Fibroblast of lung (primary cell): ENCODE measurements around the gene PYROXD2. TPM values are rescaled to one million over a fixed set of nuclear protein-coding genes. Genes with fewer than 3 reads are reported as not detected.

Experiments used
- DNase-seq, 2 donors: peaks; one replicate each; pipeline versions ENCODE4 v3.0.0 to v3.0.0-alpha.2; 2010; ENCODE audit warnings: low read depth in 2 of 2
- H2AFZ ChIP-seq: 2 replicates; pipeline ENCODE4 v1.5.1; 2012; ENCODE audit warnings: low read length, control low read depth, inconsistent platforms
- H3K27ac ChIP-seq: 2 replicates; pipeline ENCODE4 v1.5.1; 2011; ENCODE audit warnings: low read length, control low read depth; ENCODE audit not compliant: insufficient read depth
- H3K27me3 ChIP-seq: 2 replicates; pipeline ENCODE4 v1.5.1; 2011; ENCODE audit warnings: mild to moderate bottlenecking, low read length; ENCODE audit not compliant: control insufficient read depth, insufficient read depth
- H3K36me3 ChIP-seq: 2 replicates; pipeline ENCODE4 v1.5.1; 2011; ENCODE audit warnings: low read length; ENCODE audit not compliant: control insufficient read depth, insufficient read depth
- H3K4me1 ChIP-seq: 2 replicates; pipeline ENCODE4 v1.5.1; 2011; ENCODE audit warnings: low read length; ENCODE audit not compliant: control insufficient read depth, insufficient read depth; ENCODE audit errors: extremely low read depth
- H3K4me2 ChIP-seq: 2 replicates; pipeline ENCODE4 v1.5.1; 2011; ENCODE audit warnings: low read length, control low read depth; ENCODE audit not compliant: insufficient read depth; ENCODE audit errors: extremely low read depth
- H3K4me3 ChIP-seq, 4 experiments: fragments of 200-600 bp in 1 of 4; sonication (generic) in 1 of 4; replicated peaks in 1 of 4; 2 replicates each; pipeline ENCODE4 v1.5.1; 2011 to 2016; ENCODE audit warnings: low read length in 4 of 4, low read depth in 3 of 4, mild to moderate bottlenecking in 3 of 4, control low read depth in 2 of 4, inconsistent platforms in 1 of 4, mixed read lengths in 1 of 4; ENCODE audit not compliant: insufficient read depth in 1 of 4; ENCODE audit errors: control extremely low read depth in 1 of 4
- H3K79me2 ChIP-seq: 2 replicates; pipeline ENCODE4 v1.5.1; 2012; ENCODE audit warnings: mild to moderate bottlenecking, low read length, inconsistent platforms; ENCODE audit not compliant: control insufficient read depth, insufficient read depth
- H3K9ac ChIP-seq: 2 replicates; pipeline ENCODE4 v1.5.1; 2011; ENCODE audit warnings: mild to moderate bottlenecking, low read length, control low read depth; ENCODE audit not compliant: insufficient read depth
- H3K9me3 ChIP-seq: 2 replicates; pipeline ENCODE4 v1.5.1; 2012; ENCODE audit warnings: low read depth, low read length; ENCODE audit not compliant: control insufficient read depth, insufficient read depth
- H4K20me1 ChIP-seq: 2 replicates; pipeline ENCODE4 v1.5.1; 2011; ENCODE audit warnings: low read length; ENCODE audit not compliant: control insufficient read depth, insufficient read depth; ENCODE audit errors: extremely low read depth
- CTCF ChIP-seq, 2 donors: IDR thresholded peaks in 1 of 2; conservative IDR thresholded peaks in 1 of 2; 1 replicate in 1 of 2; 2 replicates in 1 of 2; pipeline ENCODE4 v1.5.1; 2011 to 2012; ENCODE audit warnings: low read length in 2 of 2, control low read depth in 1 of 2, inconsistent platforms in 1 of 2, low read depth in 1 of 2, mild to moderate bottlenecking in 1 of 2
- EZH2 ChIP-seq: IDR thresholded peaks from 2 replicates; pipeline ENCODE4 v1.5.1; 2012; ENCODE audit warnings: low read length, control low read depth, mild to moderate bottlenecking; ENCODE audit errors: missing control alignments
- polyA plus RNA-seq, 2 donors: library from polyadenylated mRNA; depleted of rRNA in 1 of 2; stranded (reverse) in 1 of 2; unstranded in 1 of 2; fragments of >200 nt; gene quantifications; 2 replicates each; pipeline ENCODE4 v1.2.1, GENCODE V29; 2011 to 2012; ENCODE audit warnings: missing spikeins in 1 of 2
- total RNA-seq: library from RNA; depleted of rRNA; stranded (reverse); fragments of >200 nt; gene quantifications from 2 replicates; pipeline ENCODE4 v1.2.1, GENCODE V29; 2014

Gene PYROXD2
- total and polyA plus RNA-seq, 2 donors (not counting 1 experiment from before 2014, with no cell fraction given), result 8.7 to 16.0 TPM

GRCh38 chr10:98422182-98422581, 7.2 kb upstream of the PYROXD2 start:
- no peak for DNase-seq

GRCh38 chr10:98420786-98421185, 5.8 kb upstream of the PYROXD2 start:
- H3K27ac ChIP-seq, result no peak overlapping the region
- no peak for DNase-seq

More at GRCh38 chr10:98422182-98422581, 7.2 kb upstream of the PYROXD2 start:
- H3K4me2 ChIP-seq, result no peak overlapping the region
- H3K27me3 ChIP-seq, result no peaks in the 10 kb centered on the region
- TF ChIP-seq EZH2 (no peak), CTCF (conservative IDR thresholded peaks at IDR 0.05 in 1 of 2, IDR thresholded peaks at IDR 0.05 in 1 of 2; ENCODE audit: low read depth in 1 of 2, low read length in 2 of 2) (no peak)
- H3K9ac ChIP-seq, result no peak overlapping the region
- no peak overlapping the region for H3K27ac ChIP-seq
- no peaks in the 10 kb centered on the region for H3K79me2 ChIP-seq
- no peak overlapping the region for H3K4me3 ChIP-seq
- no peaks in the 10 kb centered on the region for H4K20me1 ChIP-seq
- no peaks in the 10 kb centered on the region for H3K9me3 ChIP-seq
- no peaks in the 10 kb centered on the region for H3K4me1 ChIP-seq
- H3K36me3 ChIP-seq, result peaks cover 14% of the 10 kb centered on the region
- H2AFZ ChIP-seq, result no peak overlapping the region

GRCh38 chr10:98419469-98420261, 4.7 kb upstream of the PYROXD2 start:
- DNase-seq, result no peak
- Histone ChIP-seq H3K9me3 (no peaks in the 10 kb centered on the region), H3K4me2 (no peak overlapping the region), H4K20me1 (no peaks in the 10 kb centered on the region), H3K36me3 (peaks cover 11% of the 10 kb centered on the region), H3K4me3 (no peak overlapping the region), H3K9ac (no peak overlapping the region), H3K79me2 (peaks cover 1% of the 10 kb centered on the region), H3K4me1 (peaks cover 3% of the 10 kb centered on the region), H3K27ac (no peak overlapping the region), H3K27me3 (no peaks in the 10 kb centered on the region), H2AFZ (no peak overlapping the region)
- no peak for TF ChIP-seq CTCF (conservative IDR thresholded peaks at IDR 0.05 in 1 of 2, IDR thresholded peaks at IDR 0.05 in 1 of 2; ENCODE audit: low read depth in 1 of 2, low read length in 2 of 2)
- TF ChIP-seq EZH2, result no peak

More at GRCh38 chr10:98420786-98421185, 5.8 kb upstream of the PYROXD2 start:
- Histone ChIP-seq H2AFZ (no peak overlapping the region), H3K4me3 (no peak overlapping the region), H3K9ac (no peak overlapping the region), H3K4me2 (no peak overlapping the region), H3K9me3 (no peaks in the 10 kb centered on the region), H3K4me1 (no peaks in the 10 kb centered on the region), H3K27me3 (no peaks in the 10 kb centered on the region), H3K79me2 (no peaks in the 10 kb centered on the region), H4K20me1 (no peaks in the 10 kb centered on the region), H3K36me3 (peaks cover 15% of the 10 kb centered on the region)
- TF ChIP-seq CTCF (conservative IDR thresholded peaks at IDR 0.05 in 1 of 2, IDR thresholded peaks at IDR 0.05 in 1 of 2; ENCODE audit: low read depth in 1 of 2, low read length in 2 of 2), result no peak
- TF ChIP-seq EZH2, result no peak
